Gastrocnemius medialis (tissue), 4 donors: ENCODE data around the gene SLC6A8. TPM values are rescaled to one million over a fixed set of nuclear protein-coding genes. Genes with fewer than 3 reads are reported as not detected.
A peak's percentile ranks its signal among the peaks of the same experiment; 100 is the strongest.
"Not testable (repeated sequence)": the region's sequence is repeated elsewhere in the genome, so short reads cannot be mapped to it uniquely, and the experiment has no call there.

Experiments
- ATAC-seq, 2 donors: fragments of 150-250 bp; one replicate each; pipeline ENCODE4 v1.9.1; 2016
- DNase-seq, 2 donors: peaks; one replicate each; pipeline ENCODE4 v3.0.0-alpha.2; 2019
- H3K27ac ChIP-seq, 4 donors: fragments of 200-600 bp; sonication (generic); 1 replicate in 1 of 4; 2 replicates in 3 of 4; pipeline ENCODE4 v1.5.1; 2016 to 2018; ENCODE audit warnings: mild to moderate bottlenecking in 2 of 4, moderate library complexity in 1 of 4
- H3K27me3 ChIP-seq, 3 donors: fragments of 200-600 bp; sonication (generic) in 2 of 3; 1 replicate in 1 of 3; 2 replicates in 2 of 3; pipeline versions ENCODE4 v1.5.1 to v1.6.0; 2016 to 2019; ENCODE audit warnings: mild to moderate bottlenecking in 1 of 3, moderate library complexity in 1 of 3
- H3K36me3 ChIP-seq, 2 donors: fragments of 200-600 bp; sonication (generic) in 1 of 2; one replicate each; pipeline ENCODE4 v1.5.1; 2017 to 2018
- H3K4me1 ChIP-seq, 2 donors: fragments of 200-600 bp; sonication (generic) in 1 of 2; one replicate each; pipeline ENCODE4 v1.5.1; 2016 to 2017; ENCODE audit warnings: mild to moderate bottlenecking in 2 of 2
- H3K4me3 ChIP-seq, 4 donors: fragments of 200-600 bp; sonication (generic) in 3 of 4; 1 replicate in 1 of 4; 2 replicates in 3 of 4; pipeline ENCODE4 v1.5.1; 2016 to 2019; ENCODE audit warnings: mild to moderate bottlenecking in 2 of 4
- H3K9me3 ChIP-seq, 3 donors: fragments of 200-600 bp; sonication (generic) in 2 of 3; 1 replicate in 1 of 3; 2 replicates in 2 of 3; pipeline ENCODE4 v1.5.1; 2016 to 2019
- CTCF ChIP-seq, 5 experiments: fragments of 450-650 bp in 3 of 5; fragments of 200-600 bp in 2 of 5; sonication (generic) in 2 of 5; IDR thresholded peaks in 4 of 5; conservative IDR thresholded peaks in 1 of 5; 1 replicate in 4 of 5; 2 replicates in 1 of 5; pipeline ENCODE4 v1.5.1; 2016 to 2019; ENCODE audit warnings: antibody characterized with exemption in 5 of 5, mild to moderate bottlenecking in 3 of 5, moderate library complexity in 3 of 5
- POLR2A ChIP-seq, 2 donors: fragments of 450-650 bp; IDR thresholded peaks; one replicate each; pipeline ENCODE4 v1.6.1; 2017; ENCODE audit warnings: antibody characterized with exemption in 2 of 2, mild to moderate bottlenecking in 2 of 2, moderate library complexity in 2 of 2
- in situ Hi-C, 4 donors: fragments of 200-750 bp; cut with MboI; loops; one replicate each; pipeline versions ENCODE4 v1.15.0 to v1.8.0; 2017; ENCODE audit warnings: low sequenced_read_pairs in 4 of 4
- intact Hi-C: fragments of 100-400 bp; cut with DNase I; formaldehyde crosslinking; loops from one replicate; pipeline ENCODE4 v1.15.1; 2023; ENCODE audit warnings: low total_unique reads
- total RNA-seq, 4 donors: library from RNA; depleted of rRNA; stranded (reverse); fragments of >200 nt; gene quantifications; one replicate each; pipeline versions ENCODE4 v1.1.0 to v1.2.3, GENCODE V29; 2016

Gene SLC6A8
- total RNA-seq, 4 donors from 2014 or later = 40.1 to 78.1 (median 45.0) TPM

- Histone ChIP-seq H3K4me1 (peaks cover 25 to 42% of the 10 kb centered on the region in 2 donors), H3K27ac (peak overlapping the region; percentile 89 to 95 (median 92)), H3K36me3 (no peaks in the 10 kb centered on the region), H3K4me3 (no peak overlapping the region), H3K27me3 (no peaks in the 10 kb centered on the region), H3K9me3 (no peaks in the 10 kb centered on the region)
- intact Hi-C loops = loop anchor here (5.0 kb wide), 1 partner anchor 131 kb away; the partner anchor contains the start of gene CCNQ
- in situ Hi-C loops = no loop called here
- ATAC-seq = no peak
- DNase-seq = no peak
- TF ChIP-seq POLR2A (IDR thresholded peaks at IDR 0.05) (no peak), CTCF (IDR thresholded peaks at IDR 0.05 in 4 of 5, conservative IDR thresholded peaks at IDR 0.05 in 1 of 5) (no peak)
These were observed 40.4 kb downstream of the SLC6A8 start for GRCh38 chrX:153728095-153728494.

GRCh38 chrX:153728951-153729631 is 41.4 kb downstream of the SLC6A8 start:
- no peak for DNase-seq
- intact Hi-C loops = loop anchor here (5.0 kb wide), 1 partner anchor 132 kb away; the partner anchor contains the start of gene CCNQ
- H3K4me1 ChIP-seq = peaks cover 24 to 37% of the 10 kb centered on the region in 2 donors
- H3K27ac ChIP-seq = no peak overlapping the region
- H3K9me3 ChIP-seq = no peaks in the 10 kb centered on the region
- in situ Hi-C loops = no loop called here
- H3K36me3 ChIP-seq = no peaks in the 10 kb centered on the region
- H3K4me3 ChIP-seq = no peak overlapping the region
- TF ChIP-seq CTCF (IDR thresholded peaks at IDR 0.05 in 4 of 5, conservative IDR thresholded peaks at IDR 0.05 in 1 of 5) = no peak
- no peak for TF ChIP-seq POLR2A (IDR thresholded peaks at IDR 0.05)
- H3K27me3 ChIP-seq = no peaks in the 10 kb centered on the region
- no peak for ATAC-seq

GRCh38 chrX:153730115-153730514 is 42.4 kb downstream of the SLC6A8 start:
- H3K27me3 ChIP-seq, in situ Hi-C loops, H3K27ac ChIP-seq, H3K4me3 ChIP-seq, DNase-seq, H3K36me3 ChIP-seq, H3K9me3 ChIP-seq, intact Hi-C loops, ATAC-seq: not testable (repeated sequence)
- peaks cover 22 to 34% of the 10 kb centered on the region in 2 donors for H3K4me1 ChIP-seq

- Histone ChIP-seq H3K27me3 (no peaks in the 10 kb centered on the region), H3K4me3 (no peak overlapping the region), H3K36me3 (peaks cover 0 to 3% of the 10 kb centered on the region in 2 donors), H3K9me3 (no peaks in the 10 kb centered on the region), H3K27ac (no peak overlapping the region), H3K4me1 (peaks cover 13 to 23% of the 10 kb centered on the region in 2 donors)
- intact Hi-C loops = no loop called here
- in situ Hi-C loops = no loop called here
- ATAC-seq (no peak), DNase-seq (no peak)
- TF ChIP-seq POLR2A (IDR thresholded peaks at IDR 0.05) (no peak), CTCF (IDR thresholded peaks at IDR 0.05 in 4 of 5, conservative IDR thresholded peaks at IDR 0.05 in 1 of 5) (no peak)
These were observed 43.6 kb downstream of the SLC6A8 start for GRCh38 chrX:153731117-153731844.

- no peak for DNase-seq
- ATAC-seq = no peak
- intact Hi-C loops = no loop called here
- Histone ChIP-seq H3K4me1 (peaks cover 11 to 17% of the 10 kb centered on the region in 2 donors), H3K27ac (no peak overlapping the region), H3K36me3 (peaks cover 0 to 9% of the 10 kb centered on the region in 2 donors), H3K27me3 (no peaks in the 10 kb centered on the region), H3K4me3 (no peak overlapping the region), H3K9me3 (no peaks in the 10 kb centered on the region)
- in situ Hi-C loops = no loop called here
- no peak for TF ChIP-seq CTCF (IDR thresholded peaks at IDR 0.05 in 4 of 5, conservative IDR thresholded peaks at IDR 0.05 in 1 of 5)
- TF ChIP-seq POLR2A (IDR thresholded peaks at IDR 0.05) = no peak
These were observed 44.1 kb downstream of the SLC6A8 start for GRCh38 chrX:153731845-153732215.
